ENCODE results near the gene DENND4B. TPM values are rescaled to one million over a fixed set of nuclear protein-coding genes. Genes with fewer than 3 reads are reported as not detected.

DENND4B gene
- total and polyA plus RNA-seq, 9 of the 15 experiments (the other 6 are each of a cell fraction or from before 2014, with no cell fraction given), result 9.5 to 80.5 (median 23.1) TPM

GRCh38 chr1:153922972-153923925, 23.3 kb downstream of the DENND4B start, which contains the start of gene GATAD2B (continued):
- TF ChIP-seq, protein P1, sequence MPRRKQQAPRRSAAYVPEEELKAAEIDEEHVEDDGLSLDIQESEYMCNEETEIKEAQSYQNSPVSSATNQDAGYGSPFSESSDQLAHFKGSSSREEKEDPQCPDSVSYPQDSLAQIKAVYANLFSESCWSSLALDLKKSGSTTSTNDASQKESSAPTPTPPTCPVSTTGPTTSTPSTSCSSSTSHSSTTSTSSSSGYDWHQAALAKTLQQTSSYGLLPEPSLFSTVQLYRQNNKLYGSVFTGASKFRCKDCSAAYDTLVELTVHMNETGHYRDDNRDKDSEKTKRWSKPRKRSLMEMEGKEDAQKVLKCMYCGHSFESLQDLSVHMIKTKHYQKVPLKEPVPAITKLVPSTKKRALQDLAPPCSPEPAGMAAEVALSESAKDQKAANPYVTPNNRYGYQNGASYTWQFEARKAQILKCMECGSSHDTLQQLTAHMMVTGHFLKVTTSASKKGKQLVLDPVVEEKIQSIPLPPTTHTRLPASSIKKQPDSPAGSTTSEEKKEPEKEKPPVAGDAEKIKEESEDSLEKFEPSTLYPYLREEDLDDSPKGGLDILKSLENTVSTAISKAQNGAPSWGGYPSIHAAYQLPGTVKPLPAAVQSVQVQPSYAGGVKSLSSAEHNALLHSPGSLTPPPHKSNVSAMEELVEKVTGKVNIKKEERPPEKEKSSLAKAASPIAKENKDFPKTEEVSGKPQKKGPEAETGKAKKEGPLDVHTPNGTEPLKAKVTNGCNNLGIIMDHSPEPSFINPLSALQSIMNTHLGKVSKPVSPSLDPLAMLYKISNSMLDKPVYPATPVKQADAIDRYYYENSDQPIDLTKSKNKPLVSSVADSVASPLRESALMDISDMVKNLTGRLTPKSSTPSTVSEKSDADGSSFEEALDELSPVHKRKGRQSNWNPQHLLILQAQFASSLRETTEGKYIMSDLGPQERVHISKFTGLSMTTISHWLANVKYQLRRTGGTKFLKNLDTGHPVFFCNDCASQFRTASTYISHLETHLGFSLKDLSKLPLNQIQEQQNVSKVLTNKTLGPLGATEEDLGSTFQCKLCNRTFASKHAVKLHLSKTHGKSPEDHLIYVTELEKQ (CRISPR knock-in tag; IDR thresholded peaks at IDR 0.05), result no peak
- peak; percentile 37; the same call in 1 of the 2 replicates for TF ChIP-seq MTA2 (IDR thresholded peaks at IDR 0.05; ENCODE audit: low read depth)
- TF ChIP-seq HDAC6 (IDR thresholded peaks at IDR 0.05; ENCODE audit: low read depth, low read length), result no peak
- 0 out of 2 replicates have a peak, but pooled peaks have one; percentile 16 for TF ChIP-seq DIDO1 (tag; IDR thresholded peaks at IDR 0.05; ENCODE audit: low read depth)
- TF ChIP-seq ZNF408 (CRISPR knock-in tag; IDR thresholded peaks at IDR 0.05; ENCODE audit: low read depth), result no peak
- TF ChIP-seq SNRNP70 (optimal IDR thresholded peaks at IDR 0.05; ENCODE audit: low read depth, low read length), result no peak
- peak; percentile 20 for TF ChIP-seq TAF9B (IDR thresholded peaks at IDR 0.05; ENCODE audit: partially characterized antibody)
- no peak for TF ChIP-seq CREBBP (IDR thresholded peaks at IDR 0.05; ENCODE audit: low read depth, low read length)
- peak; percentile 30 for TF ChIP-seq MEIS2 (IDR thresholded peaks at IDR 0.05; ENCODE audit: partially characterized antibody)
- TF ChIP-seq PHF8 (IDR thresholded peaks at IDR 0.05; ENCODE audit: borderline replicate concordance, low read length), result peak; percentile 50; the same call in 1 of the 2 replicates
- peak; percentile 24; the same call in 1 of the 2 replicates for TF ChIP-seq RB1 (IDR thresholded peaks at IDR 0.05; ENCODE audit: low read depth)
- TF ChIP-seq MCM5 (IDR thresholded peaks at IDR 0.05; ENCODE audit: low read depth), result no peak
- peak; percentile 7; the same call in 1 of the 2 replicates for TF ChIP-seq BHLHE40 (IDR thresholded peaks at IDR 0.05; ENCODE audit: low read length)
- TF ChIP-seq CCAR2 (IDR thresholded peaks at IDR 0.05; ENCODE audit: low read depth, low read length), result no peak
- TF ChIP-seq, protein P2, sequence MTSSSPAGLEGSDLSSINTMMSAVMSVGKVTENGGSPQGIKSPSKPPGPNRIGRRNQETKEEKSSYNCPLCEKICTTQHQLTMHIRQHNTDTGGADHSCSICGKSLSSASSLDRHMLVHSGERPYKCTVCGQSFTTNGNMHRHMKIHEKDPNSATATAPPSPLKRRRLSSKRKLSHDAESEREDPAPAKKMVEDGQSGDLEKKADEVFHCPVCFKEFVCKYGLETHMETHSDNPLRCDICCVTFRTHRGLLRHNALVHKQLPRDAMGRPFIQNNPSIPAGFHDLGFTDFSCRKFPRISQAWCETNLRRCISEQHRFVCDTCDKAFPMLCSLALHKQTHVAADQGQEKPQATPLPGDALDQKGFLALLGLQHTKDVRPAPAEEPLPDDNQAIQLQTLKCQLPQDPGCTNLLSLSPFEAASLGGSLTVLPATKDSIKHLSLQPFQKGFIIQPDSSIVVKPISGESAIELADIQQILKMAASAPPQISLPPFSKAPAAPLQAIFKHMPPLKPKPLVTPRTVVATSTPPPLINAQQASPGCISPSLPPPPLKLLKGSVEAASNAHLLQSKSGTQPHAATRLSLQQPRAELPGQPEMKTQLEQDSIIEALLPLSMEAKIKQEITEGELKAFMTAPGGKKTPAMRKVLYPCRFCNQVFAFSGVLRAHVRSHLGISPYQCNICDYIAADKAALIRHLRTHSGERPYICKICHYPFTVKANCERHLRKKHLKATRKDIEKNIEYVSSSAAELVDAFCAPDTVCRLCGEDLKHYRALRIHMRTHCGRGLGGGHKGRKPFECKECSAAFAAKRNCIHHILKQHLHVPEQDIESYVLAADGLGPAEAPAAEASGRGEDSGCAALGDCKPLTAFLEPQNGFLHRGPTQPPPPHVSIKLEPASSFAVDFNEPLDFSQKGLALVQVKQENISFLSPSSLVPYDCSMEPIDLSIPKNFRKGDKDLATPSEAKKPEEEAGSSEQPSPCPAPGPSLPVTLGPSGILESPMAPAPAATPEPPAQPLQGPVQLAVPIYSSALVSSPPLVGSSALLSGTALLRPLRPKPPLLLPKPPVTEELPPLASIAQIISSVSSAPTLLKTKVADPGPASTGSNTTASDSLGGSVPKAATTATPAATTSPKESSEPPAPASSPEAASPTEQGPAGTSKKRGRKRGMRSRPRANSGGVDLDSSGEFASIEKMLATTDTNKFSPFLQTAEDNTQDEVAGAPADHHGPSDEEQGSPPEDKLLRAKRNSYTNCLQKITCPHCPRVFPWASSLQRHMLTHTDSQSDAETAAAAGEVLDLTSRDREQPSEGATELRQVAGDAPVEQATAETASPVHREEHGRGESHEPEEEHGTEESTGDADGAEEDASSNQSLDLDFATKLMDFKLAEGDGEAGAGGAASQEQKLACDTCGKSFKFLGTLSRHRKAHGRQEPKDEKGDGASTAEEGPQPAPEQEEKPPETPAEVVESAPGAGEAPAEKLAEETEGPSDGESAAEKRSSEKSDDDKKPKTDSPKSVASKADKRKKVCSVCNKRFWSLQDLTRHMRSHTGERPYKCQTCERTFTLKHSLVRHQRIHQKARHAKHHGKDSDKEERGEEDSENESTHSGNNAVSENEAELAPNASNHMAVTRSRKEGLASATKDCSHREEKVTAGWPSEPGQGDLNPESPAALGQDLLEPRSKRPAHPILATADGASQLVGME (CRISPR knock-in tag; IDR thresholded peaks at IDR 0.05), result peak; percentile 42; the same call in 1 of the 2 replicates
- TF ChIP-seq MYNN (IDR thresholded peaks at IDR 0.05), result peak; percentile 78; the same call in 1 of the 2 replicates
- TF ChIP-seq MYNN (CRISPR knock-in tag; IDR thresholded peaks at IDR 0.05), result no peak
- no peak for TF ChIP-seq ESRRB (CRISPR knock-in tag; IDR thresholded peaks at IDR 0.05; ENCODE audit: borderline replicate concordance)

Measured in K562 (cell line).